HG03064 (cell line): ENCODE data around the gene MAGEB3.

Source experiments
- ATAC-seq: cut with Tn5 transposase; IDR thresholded peaks from one replicate; pipeline ENCODE4 v1.9.1; 2021; ENCODE audit warnings: low read depth; ENCODE audit not compliant: unreplicated experiment

MAGEB3 gene

GRCh38 chrX:30275498-30275897 lies 45.0 kb downstream of the MAGEB3 start:
- no peak for ATAC-seq

GRCh38 chrX:30278365-30278764 lies 47.9 kb downstream of the MAGEB3 start:
- ATAC-seq, result no peak

- ATAC-seq, result no peak
Measured at GRCh38 chrX:30280428-30280827, 50.0 kb downstream of the MAGEB3 start.

- ATAC-seq, result no peak
Measured at GRCh38 chrX:30282527-30282926, 52.1 kb downstream of the MAGEB3 start.

GRCh38 chrX:30283456-30284200 lies 53.2 kb downstream of the MAGEB3 start:
- ATAC-seq, result no peak
